IMR-90 (cell line): ENCODE measurements around the gene AMIGO3. TPM values are rescaled to one million over a fixed set of nuclear protein-coding genes. Genes with fewer than 3 reads are reported as not detected.

Experiments used
- ATAC-seq: fragments of 200-7000 bp; cut with Tn5 transposase; 2 replicates; pipeline ENCODE4 v1.9.1; 2020; ENCODE audit warnings: low read depth, mild to moderate bottlenecking, moderate library complexity
- BruUV-seq: library from RNA; stranded (reverse); fragments of 400-500 nt; replicated peaks from 2 replicates; lab custom pipeline; 2021; lab: Mats Ljungman, UMichigan
- CTCF ChIA-PET: fragments of 300-600 bp; formaldehyde crosslinking; extraction: SDS; loops from one replicate; lab custom pipeline; 2021; ENCODE audit warnings: antibody characterized with exemption; lab: Yijun Ruan, JAX
- POLR2A ChIA-PET: fragments of 300-600 bp; sonication (Branson Sonifier 250); formaldehyde crosslinking; loops from one replicate; lab custom pipeline; 2022; ENCODE audit warnings: antibody characterized with exemption; ENCODE audit not compliant: unreplicated experiment; lab: Charles Lee
- DNase-seq: peaks from one replicate; pipeline ENCODE4 v3.0.0; 2013
- H2AFZ ChIP-seq: replicated peaks from 2 replicates; pipeline ENCODE3; 2013; ENCODE audit warnings: low read length, mild to moderate bottlenecking; ENCODE audit not compliant: poor library complexity
- H2AK5ac ChIP-seq: 2 replicates; pipeline ENCODE4 v1.6.1; 2013; ENCODE audit warnings: low read depth, low read length, inconsistent platforms
- H2AK9ac ChIP-seq: replicated peaks from 2 replicates; pipeline ENCODE3; 2013; ENCODE audit warnings: mild to moderate bottlenecking, low read depth, low read length, moderate library complexity; ENCODE audit not compliant: poor library complexity
- H2BK120ac ChIP-seq: 2 replicates; pipeline ENCODE4 v1.6.1; 2013; ENCODE audit warnings: low read depth, low read length, inconsistent platforms
- H2BK15ac ChIP-seq: 3 replicates; pipeline ENCODE4 v1.6.1; 2013; ENCODE audit warnings: low read depth, low read length, inconsistent platforms
- H2BK20ac ChIP-seq: 2 replicates; pipeline ENCODE4 v1.6.1; 2013; ENCODE audit warnings: low read depth, mild to moderate bottlenecking, inconsistent platforms, low read length, moderate library complexity
- H2BK5ac ChIP-seq: 2 replicates; pipeline ENCODE4 v1.6.1; 2013; ENCODE audit warnings: mild to moderate bottlenecking, low read depth, low read length, inconsistent platforms; ENCODE audit not compliant: poor library complexity, severe bottlenecking
- H3K14ac ChIP-seq: replicated peaks from 2 replicates; pipeline ENCODE4 v1.6.1; 2013; ENCODE audit warnings: low read depth, low read length, inconsistent platforms
- H3K18ac ChIP-seq: 2 replicates; pipeline ENCODE4 v1.6.1; 2013; ENCODE audit warnings: low read depth, low read length, control low read depth
- H3K23ac ChIP-seq: 2 replicates; pipeline ENCODE4 v1.6.1; 2013; ENCODE audit warnings: low read depth, low read length, inconsistent platforms
- H3K27ac ChIP-seq: 2 replicates; pipeline ENCODE4 v1.5.1; 2013; ENCODE audit warnings: mild to moderate bottlenecking, control low read depth, low read length; ENCODE audit not compliant: insufficient read depth
- H3K27me3 ChIP-seq: 2 replicates; pipeline ENCODE4 v1.6.1; 2013; ENCODE audit warnings: low read length; ENCODE audit not compliant: control insufficient read depth, insufficient read depth
- H3K36me3 ChIP-seq: 2 replicates; pipeline ENCODE4 v1.6.1; 2013; ENCODE audit warnings: low read length, mixed read lengths; ENCODE audit not compliant: control insufficient read depth, insufficient read depth
- H3K4ac ChIP-seq: 2 replicates; pipeline ENCODE4 v1.6.1; 2013; ENCODE audit warnings: low read depth, low read length, inconsistent platforms
- H3K4me1 ChIP-seq: 2 replicates; pipeline ENCODE4 v1.6.1; 2013; ENCODE audit warnings: low read length, mixed read lengths; ENCODE audit not compliant: control insufficient read depth, insufficient read depth
- H3K4me2 ChIP-seq: 2 replicates; pipeline ENCODE4 v1.6.1; 2013; ENCODE audit warnings: low read depth, mild to moderate bottlenecking, control low read depth, low read length, moderate library complexity
- H3K4me3 ChIP-seq: 2 replicates; pipeline ENCODE4 v1.5.1; 2013; ENCODE audit warnings: low read depth, mild to moderate bottlenecking, control low read depth, low read length, moderate library complexity; ENCODE audit not compliant: insufficient read depth
- H3K56ac ChIP-seq: 2 replicates; pipeline ENCODE4 v1.6.1; 2013; ENCODE audit warnings: low read length, inconsistent platforms; ENCODE audit not compliant: insufficient read depth; ENCODE audit errors: extremely low read depth
- H3K79me1 ChIP-seq, 2 experiments: 2 replicates each; pipeline ENCODE4 v1.6.1; 2013; ENCODE audit warnings: low read length in 2 of 2, inconsistent platforms in 1 of 2, low read depth in 1 of 2
- H3K9ac ChIP-seq: 2 replicates; pipeline ENCODE4 v1.6.1; 2013; ENCODE audit warnings: low read depth, low read length, control low read depth
- H3K9me1 ChIP-seq: 2 replicates; pipeline ENCODE4 v1.6.1; 2013; ENCODE audit warnings: low read length, inconsistent platforms; ENCODE audit not compliant: insufficient read depth
- H3K9me3 ChIP-seq: 2 replicates; pipeline ENCODE4 v1.6.1; 2013; ENCODE audit warnings: low read length; ENCODE audit not compliant: control insufficient read depth, insufficient read depth
- H4K20me1 ChIP-seq: 2 replicates; pipeline ENCODE4 v1.6.1; 2013; ENCODE audit warnings: low read length, inconsistent platforms; ENCODE audit not compliant: insufficient read depth
- H4K5ac ChIP-seq: 2 replicates; pipeline ENCODE4 v1.6.1; 2013; ENCODE audit warnings: mild to moderate bottlenecking, low read depth, low read length, control low read depth
- H4K8ac ChIP-seq, 2 experiments: 2 replicates each; pipeline ENCODE4 v1.6.1; 2013; ENCODE audit warnings: low read depth in 2 of 2, low read length in 2 of 2, control low read depth in 1 of 2, inconsistent platforms in 1 of 2
- H4K91ac ChIP-seq: 2 replicates; pipeline ENCODE4 v1.6.1; 2013; ENCODE audit warnings: low read depth, low read length, inconsistent platforms; ENCODE audit not compliant: insufficient read depth
- CTCF ChIP-seq: conservative IDR thresholded peaks from 2 replicates; pipeline ENCODE4 v1.5.1; 2012; ENCODE audit warnings: mild to moderate bottlenecking, low read depth, low read length, improper control_type of control experiment
- MAFK ChIP-seq: IDR thresholded peaks from 2 replicates; pipeline ENCODE4 v1.6.1; 2012; ENCODE audit warnings: low read depth, low read length, improper control_type of control experiment
- WGBS, 2 experiments: methylation state at CpG; one replicate each; pipeline versions ENCODE4 v1.1.5 to v1.1.7; 2013; ENCODE audit warnings: missing lambda C conversion rate in 2 of 2; ENCODE audit not compliant: insufficient read length in 1 of 2; ENCODE audit errors: extremely low coverage in 2 of 2; 5-methylcytosine and 5-hydroxymethylcytosine counted together
- dilution Hi-C: fragments of 300-500 bp; cut with HindIII; formaldehyde crosslinking; loops from one replicate; pipeline ENCODE4 v1.14.3; 2018; ENCODE audit warnings: low sequenced_read_pairs; ENCODE audit not compliant: unreplicated experiment
- in situ Hi-C: fragments of 300-500 bp; cut with MboI; formaldehyde crosslinking; loops from 3 replicates; pipeline ENCODE4 v1.14.3; 2019; ENCODE audit warnings: low sequenced_read_pairs, inconsistent platforms, mixed read lengths
- intact Hi-C: fragments of 100-400 bp; cut with micrococcal nuclease; formaldehyde crosslinking; loops from 2 replicates; pipeline ENCODE4 v1.10.0; 2022
- polyA plus RNA-seq, 3 experiments: library from polyadenylated mRNA; depleted of rRNA; stranded (reverse); fragments of >200 nt; gene quantifications; 2 replicates each; pipeline ENCODE4 v1.2.3, GENCODE V29; 2012; ENCODE audit warnings: low replicate concordance in 1 of 3
- total RNA-seq: library from RNA; depleted of rRNA; stranded (reverse); fragments of >200 nt; gene quantifications from 2 replicates; pipeline ENCODE4 v1.2.3, GENCODE V29; 2012

The AMIGO3 gene
- total and polyA plus RNA-seq, 2 of the 4 experiments (the other 2 are of a cell fraction) = 1.5 TPM; not detected in 1

GRCh38 chr3:49757197-49757596 is 37.7 kb upstream of the AMIGO3 start:
- Histone ChIP-seq H2BK15ac (no peak overlapping the region), H3K9ac (no peak overlapping the region), H2BK20ac (no peak overlapping the region), H3K9me3 (no peaks in the 10 kb centered on the region), H4K5ac (no peak overlapping the region), H2BK120ac (no peak overlapping the region), H3K56ac (no peak overlapping the region), H2AK5ac (no peak overlapping the region), H3K4me3 (no peak overlapping the region), H3K4me1 (no peaks in the 10 kb centered on the region; the same call in 1 of the 2 replicates), H4K8ac (no peak overlapping the region), H3K4me2 (no peak overlapping the region), H3K9me1 (peaks cover 12% of the 10 kb centered on the region; the same call in 1 of the 2 replicates), H3K4ac (no peak overlapping the region), H3K23ac (no peak overlapping the region), H2AK9ac (no peak overlapping the region), H3K27me3 (no peaks in the 10 kb centered on the region), H4K20me1 (peaks cover 57% of the 10 kb centered on the region), H3K14ac (no peak overlapping the region), H2BK5ac (no peak overlapping the region), H3K18ac (no peak overlapping the region), H4K91ac (no peak overlapping the region), H3K27ac (no peak overlapping the region), H3K36me3 (peaks cover 4% of the 10 kb centered on the region), H3K79me1 (peaks cover 40 to 68% of the 10 kb centered on the region in 2 experiments), H2AFZ (no peak overlapping the region)
- dilution Hi-C loops (no loop called here), in situ Hi-C loops (no loop called here), intact Hi-C loops (no loop called here)
- ATAC-seq (no peak), DNase-seq (no peak)
- POLR2A ChIA-PET = no interaction called here
- no TSS peak for BruUV-seq
- TF ChIP-seq CTCF (no peak), MAFK (no peak)
- WGBS, 2 experiments = no CpG with 5 or more reads among the region's 2 CpGs
- CTCF ChIA-PET = interaction anchor here (1.2 kb wide), 1 partner anchor 9 kb away, joined by 4 read pairs; no protein-coding TSS in a partner anchor
